ENCODE data around the gene MEGF8. TPM values are rescaled to one million over a fixed set of nuclear protein-coding genes. Genes with fewer than 3 reads are reported as not detected.
A peak's percentile ranks its signal among the peaks of the same experiment; 100 is the strongest.

The MEGF8 gene
- total and polyA plus RNA-seq, 2 of the 13 experiments (the other 11 are each of a cell fraction or from before 2014, with no cell fraction given): 4.0 to 8.8 TPM

GRCh38 chr19:42281827-42282762, 43.3 kb upstream of the MEGF8 start (continued):
- TF ChIP-seq STAT5B (CRISPR knock-in tag; IDR thresholded peaks at IDR 0.05) (no peak), HMGXB4 (CRISPR knock-in tag; IDR thresholded peaks at IDR 0.05; ENCODE audit: borderline replicate concordance in 1 of 2, low read depth in 1 of 2) (peak in 1 of 2 experiments; percentile 52; a peak in 2 of 4 replicates), KMT2B (CRISPR knock-in tag; IDR thresholded peaks at IDR 0.05) (no peak), ZBTB44 (CRISPR knock-in tag; IDR thresholded peaks at IDR 0.05) (no peak), ZNF235 (CRISPR knock-in tag; IDR thresholded peaks at IDR 0.05; ENCODE audit: borderline replicate concordance) (no peak; the same call in 1 of the 2 replicates), ZNF343 (CRISPR knock-in tag; IDR thresholded peaks at IDR 0.05) (0 out of 2 replicates have a peak, but pooled peaks have one; percentile 47), HNRNPLL (IDR thresholded peaks at IDR 0.05; ENCODE audit: low read depth, low read length, poor library complexity, severe bottlenecking) (no peak), KDM4B (CRISPR knock-in tag; IDR thresholded peaks at IDR 0.05) (no peak), ZNF503 (CRISPR knock-in tag; IDR thresholded peaks at IDR 0.05) (no peak), PCBP1 (IDR thresholded peaks at IDR 0.05; ENCODE audit: borderline replicate concordance, low read depth, low read length) (no peak), NONO (IDR thresholded peaks at IDR 0.05) (no peak), NONO (CRISPR knock-in tag; conservative IDR thresholded peaks at IDR 0.05) (0 out of 2 replicates have a peak, but pooled peaks have one; percentile 40), ZBTB39 (CRISPR knock-in tag; IDR thresholded peaks at IDR 0.05) (no peak), MEF2D (CRISPR knock-in tag; IDR thresholded peaks at IDR 0.05) (0 out of 2 replicates have a peak, but pooled peaks have one; percentile 48), DDIT3 (CRISPR knock-in tag; IDR thresholded peaks at IDR 0.05) (no peak), TAF1 (CRISPR knock-in tag; IDR thresholded peaks at IDR 0.05) (no peak), AGO2 (optimal IDR thresholded peaks at IDR 0.05; ENCODE audit: low read depth, low read length) (no peak), NFIC (IDR thresholded peaks at IDR 0.05; ENCODE audit: low read length) (no peak; the same call in 1 of the 2 replicates)
